A673 (cell line): ENCODE data around the gene CRACR2B. TPM values are rescaled to one million over a fixed set of nuclear protein-coding genes. Genes with fewer than 3 reads are reported as not detected.

Experiments
- BruUV-seq: library from RNA; stranded (reverse); fragments of 400-500 nt; replicated peaks from 2 replicates; lab custom pipeline; 2021; lab: Mats Ljungman, UMichigan
- CTCF ChIA-PET: fragments of 300-600 bp; sonication (Branson Sonifier 250); formaldehyde crosslinking; loops from one replicate; lab custom pipeline; 2022; ENCODE audit warnings: antibody characterized with exemption; lab: Charles Lee
- POLR2A ChIA-PET: fragments of 300-600 bp; sonication (Branson Sonifier 250); formaldehyde crosslinking; loops from one replicate; lab custom pipeline; 2022; ENCODE audit warnings: antibody characterized with exemption; ENCODE audit not compliant: low non-redundant PET; lab: Charles Lee
- DNase-seq: peaks from one replicate; pipeline ENCODE4 v3.0.0-alpha.2; 2015; ENCODE audit warnings: low spot score
- H3K27ac ChIP-seq: fragments of 200-600 bp; sonication (generic); 2 replicates; pipeline ENCODE4 v1.5.1; 2016; ENCODE audit warnings: mixed run types, low read depth, mild to moderate bottlenecking, mixed read lengths, antibody characterized with exemption, low read length; ENCODE audit not compliant: poor library complexity, severe bottlenecking
- H3K27me3 ChIP-seq: fragments of 200-600 bp; sonication (generic); replicated peaks from 2 replicates; pipeline ENCODE4 v1.6.1; 2017; ENCODE audit warnings: mixed run types, low read depth, mild to moderate bottlenecking, mixed read lengths, antibody characterized with exemption, low read length; ENCODE audit not compliant: insufficient read depth, poor library complexity
- H3K36me3 ChIP-seq: fragments of 200-600 bp; sonication (generic); 2 replicates; pipeline ENCODE4 v1.6.1; 2016; ENCODE audit warnings: mixed run types, mild to moderate bottlenecking, mixed read lengths, antibody characterized with exemption, low read length; ENCODE audit not compliant: insufficient read depth, poor library complexity, severe bottlenecking
- H3K4me1 ChIP-seq: fragments of 200-600 bp; sonication (generic); 2 replicates; pipeline ENCODE4 v1.6.1; 2017; ENCODE audit warnings: mixed run types, mild to moderate bottlenecking, mixed read lengths, antibody characterized with exemption, low read length; ENCODE audit not compliant: insufficient read depth, poor library complexity, severe bottlenecking
- H3K4me3 ChIP-seq: fragments of 200-600 bp; sonication (generic); 2 replicates; pipeline ENCODE4 v1.5.1; 2016; ENCODE audit warnings: low read depth, mixed run types, mild to moderate bottlenecking, mixed read lengths, low read length; ENCODE audit not compliant: poor library complexity, severe bottlenecking
- H3K9me3 ChIP-seq: fragments of 200-600 bp; sonication (generic); 2 replicates; pipeline ENCODE4 v1.6.1; 2016; ENCODE audit warnings: mixed run types, low read depth, mild to moderate bottlenecking, mixed read lengths, antibody characterized with exemption, low read length; ENCODE audit not compliant: poor library complexity, severe bottlenecking
- CTCF ChIP-seq: fragments of 300-800, 200-600 bp; sonication (generic); conservative IDR thresholded peaks from 2 replicates; pipeline ENCODE4 v1.5.1; 2017; ENCODE audit warnings: low read depth, mild to moderate bottlenecking, antibody characterized with exemption, low read length, moderate library complexity, mixed read lengths
- EZH2 ChIP-seq: fragments of 200-600 bp; sonication (generic); IDR thresholded peaks from 2 replicates; pipeline ENCODE4 v1.6.1; 2017; ENCODE audit warnings: borderline replicate concordance, low read depth, mild to moderate bottlenecking, mixed read lengths, antibody characterized with exemption, low read length; ENCODE audit not compliant: poor library complexity, severe bottlenecking
- intact Hi-C: fragments of 100-400 bp; cut with micrococcal nuclease; formaldehyde crosslinking; loops from one replicate; pipeline ENCODE4 v1.10.0; 2022; ENCODE audit not compliant: unreplicated experiment
- total RNA-seq: library from RNA; stranded (reverse); gene quantifications from 2 replicates; pipeline ENCODE4 v1.2.3, GENCODE V29; 2021

Gene CRACR2B
- total RNA-seq, 1 experiment from 2014 or later: 1.1 TPM

- no peak overlapping the region for H3K4me3 ChIP-seq
- BruUV-seq: no TSS peak
- intact Hi-C loops: no loop called here
- no peaks in the 10 kb centered on the region for H3K36me3 ChIP-seq
- no peaks in the 10 kb centered on the region for H3K9me3 ChIP-seq
- no peak for DNase-seq
- H3K4me1 ChIP-seq: peaks cover 15% of the 10 kb centered on the region
- H3K27ac ChIP-seq: peak overlapping the region; percentile 60
- POLR2A ChIA-PET: interaction anchor here (0.6 kb wide), 1 partner anchor 199 kb away, joined by 3 read pairs; no protein-coding TSS in a partner anchor
- H3K27me3 ChIP-seq: no peaks in the 10 kb centered on the region
- TF ChIP-seq EZH2 (no peak), CTCF (no peak)
- CTCF ChIA-PET: no interaction called here
These were observed 32.8 kb downstream of the CRACR2B start for GRCh38 chr11:860234-861104.

GRCh38 chr11:861105-861479 is 33.4 kb downstream of the CRACR2B start:
- no TSS peak for BruUV-seq
- H3K9me3 ChIP-seq: no peaks in the 10 kb centered on the region
- POLR2A ChIA-PET: no interaction called here

GRCh38 chr11:862081-862661 is 34.5 kb downstream of the CRACR2B start:
- DNase-seq: no peak
- no peak overlapping the region for H3K27ac ChIP-seq
- no peaks in the 10 kb centered on the region for H3K27me3 ChIP-seq
- CTCF ChIA-PET: no interaction called here
- POLR2A ChIA-PET: no interaction called here
- intact Hi-C loops: no loop called here
- no peaks in the 10 kb centered on the region for H3K9me3 ChIP-seq
- no peaks in the 10 kb centered on the region for H3K36me3 ChIP-seq
- TF ChIP-seq EZH2 (no peak), CTCF (no peak)
- BruUV-seq: no TSS peak
- H3K4me1 ChIP-seq: peaks cover 15% of the 10 kb centered on the region
- H3K4me3 ChIP-seq: no peak overlapping the region

More at GRCh38 chr11:861105-861479, 33.4 kb downstream of the CRACR2B start:
- no peak overlapping the region for H3K27ac ChIP-seq
- DNase-seq: no peak
- no peak for TF ChIP-seq CTCF
- TF ChIP-seq EZH2: no peak
- CTCF ChIA-PET: no interaction called here
- intact Hi-C loops: no loop called here
- H3K36me3 ChIP-seq: no peaks in the 10 kb centered on the region
- no peaks in the 10 kb centered on the region for H3K27me3 ChIP-seq
- H3K4me3 ChIP-seq: no peak overlapping the region
- peaks cover 15% of the 10 kb centered on the region for H3K4me1 ChIP-seq
